ENCODE measurements around the gene HS3ST3B1. TPM values are rescaled to one million over a fixed set of nuclear protein-coding genes. Genes with fewer than 3 reads are reported as not detected.
A peak's percentile ranks its signal among the peaks of the same experiment; 100 is the strongest.

Gene HS3ST3B1
- total RNA-seq, 1 donor from 2014 or later = 1.5 TPM

- DNase-seq = peak; percentile 61
- peak; percentile 11 for ATAC-seq (ENCODE audit: poor library complexity)
- intact Hi-C loops (cut with DNase I) = loop anchor here (2.0 to 5.0 kb wide), 2 partner anchors 235 to 705 kb away; partner anchors contain the start of gene COX10
Observed at GRCh38 chr17:14302091-14302430, 1.2 kb downstream of the HS3ST3B1 start.

- intact Hi-C loops (cut with DNase I) = loop anchor here (2.0 to 5.0 kb wide), 2 partner anchors 235 to 706 kb away; partner anchors contain the start of gene COX10
Observed at GRCh38 chr17:14302431-14303099, 1.7 kb downstream of the HS3ST3B1 start.

GRCh38 chr17:14303343-14304221, 2.7 kb downstream of the HS3ST3B1 start:
- ATAC-seq (ENCODE audit: poor library complexity) (no peak), DNase-seq (no peak)
- intact Hi-C loops (cut with DNase I) = loop anchor here (2.0 to 5.0 kb wide), 2 partner anchors 236 to 707 kb away; partner anchors contain the start of gene COX10

More at GRCh38 chr17:14302431-14303099, 1.7 kb downstream of the HS3ST3B1 start:
- DNase-seq (peak; percentile 90), ATAC-seq (ENCODE audit: poor library complexity) (peak; percentile 88)

- intact Hi-C loops (cut with DNase I) = loop anchor here (5.0 kb wide), 1 partner anchor 237 kb away; the partner anchor contains the start of gene COX10
- no peak for DNase-seq
- no peak for ATAC-seq (ENCODE audit: poor library complexity)
Observed at GRCh38 chr17:14304222-14304772, 3.4 kb downstream of the HS3ST3B1 start.

DNA sequence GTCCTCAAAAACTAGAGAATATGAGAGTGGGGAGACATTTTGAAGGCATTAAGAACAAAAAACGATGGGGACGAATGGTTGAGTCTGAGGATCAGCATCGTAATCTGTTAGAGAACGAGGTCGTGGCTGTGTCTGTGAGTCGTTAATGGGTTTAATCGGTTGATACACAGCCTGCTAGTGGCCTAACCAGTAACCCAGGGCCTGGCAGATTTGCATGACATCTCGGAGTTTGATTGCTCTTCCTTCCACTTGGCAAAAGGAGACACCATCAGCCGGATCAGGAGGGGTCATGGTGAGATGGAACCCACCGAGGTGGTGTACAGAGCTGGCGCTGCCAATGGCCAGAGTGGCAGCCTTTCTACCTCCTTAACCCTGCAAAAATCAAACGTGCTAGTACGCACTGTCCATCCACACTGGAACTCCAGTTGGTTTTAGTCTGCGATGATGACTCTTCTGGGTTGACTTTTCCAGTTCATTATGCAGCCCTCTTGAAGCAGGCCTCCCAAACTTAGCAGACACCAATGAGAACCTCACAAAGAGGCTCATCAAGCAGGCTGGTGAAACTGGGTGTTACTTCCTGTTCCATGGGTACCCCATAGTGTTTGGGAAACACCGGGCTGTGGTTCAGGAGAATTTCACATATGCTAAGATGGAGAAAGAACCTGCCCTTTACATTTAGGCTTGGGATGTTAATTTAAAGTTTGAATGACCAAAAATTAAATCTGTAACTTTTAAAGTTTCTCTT, 4.1 kb downstream of the HS3ST3B1 start:
- DNase-seq (no peak), ATAC-seq (ENCODE audit: poor library complexity) (no peak)
- intact Hi-C loops (cut with DNase I) = loop anchor here (5.0 kb wide), 1 partner anchor 238 kb away; the partner anchor contains the start of gene COX10

- DNase-seq (no peak), ATAC-seq (ENCODE audit: poor library complexity) (no peak)
- intact Hi-C loops (cut with DNase I) = no loop called here
Observed at GRCh38 chr17:14305785-14306496, 5.1 kb downstream of the HS3ST3B1 start.

- ATAC-seq (ENCODE audit: poor library complexity) = no peak
- no peak for DNase-seq
- intact Hi-C loops (cut with DNase I) = no loop called here
Observed at GRCh38 chr17:14306596-14306995, 5.7 kb downstream of the HS3ST3B1 start.

- ATAC-seq (ENCODE audit: poor library complexity) = no peak
- intact Hi-C loops (cut with DNase I) = no loop called here
- DNase-seq = no peak
Observed at GRCh38 chr17:14307560-14308024, 6.7 kb downstream of the HS3ST3B1 start.

DNA sequence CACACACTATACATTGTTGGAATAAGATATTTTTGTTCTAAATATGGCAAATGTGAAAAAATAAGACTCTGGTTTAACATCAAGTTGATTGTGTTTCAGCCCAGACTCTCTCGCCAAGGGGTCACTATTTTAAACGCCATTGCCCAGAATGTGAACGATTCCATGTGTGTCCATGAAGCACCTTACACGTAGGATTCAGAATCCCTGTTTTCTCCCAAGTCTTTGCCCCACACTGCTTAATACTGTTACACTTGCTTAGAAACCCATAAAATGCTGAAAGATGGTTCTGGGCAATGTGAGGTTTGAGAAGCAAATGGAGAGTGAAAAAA, 7.7 kb downstream of the HS3ST3B1 start:
- ATAC-seq (ENCODE audit: poor library complexity) = no peak
- DNase-seq = no peak

GRCh38 chr17:14308965-14309879, 8.3 kb downstream of the HS3ST3B1 start:
- DNase-seq (peak; percentile 93), ATAC-seq (ENCODE audit: poor library complexity) (peak; percentile 99)

More for the DNA sequence above, 7.7 kb downstream of the HS3ST3B1 start:
- intact Hi-C loops (cut with DNase I) = no loop called here

GRCh38 chr17:14310101-14310500, 9.2 kb downstream of the HS3ST3B1 start:
- no peak for DNase-seq
- ATAC-seq (ENCODE audit: poor library complexity) = no peak
- intact Hi-C loops (cut with DNase I) = no loop called here

More at GRCh38 chr17:14308965-14309879, 8.3 kb downstream of the HS3ST3B1 start:
- intact Hi-C loops (cut with DNase I) = no loop called here

DNA sequence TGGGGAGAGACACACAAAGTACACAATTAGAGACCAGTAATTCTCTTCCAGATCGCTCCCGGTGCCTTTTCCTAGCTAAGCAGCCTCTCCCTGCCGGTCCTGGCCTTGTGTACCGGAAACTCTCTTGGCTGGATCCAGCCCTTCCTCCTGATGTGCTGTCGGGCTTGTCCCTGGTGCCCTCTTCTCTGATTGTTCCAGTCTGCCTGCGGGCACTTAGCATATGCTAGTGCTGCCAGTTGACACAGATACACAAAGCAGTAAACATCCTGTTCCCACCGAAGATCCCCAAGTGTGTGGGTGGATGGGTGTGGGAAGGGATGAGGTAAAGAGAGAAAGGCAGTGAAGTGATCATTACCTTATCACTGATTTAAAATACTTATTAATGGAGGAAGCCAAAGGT, 9.7 kb downstream of the HS3ST3B1 start:
- ATAC-seq (ENCODE audit: poor library complexity) (peak; percentile 23), DNase-seq (no peak)
- intact Hi-C loops (cut with DNase I) = no loop called here

DNA sequence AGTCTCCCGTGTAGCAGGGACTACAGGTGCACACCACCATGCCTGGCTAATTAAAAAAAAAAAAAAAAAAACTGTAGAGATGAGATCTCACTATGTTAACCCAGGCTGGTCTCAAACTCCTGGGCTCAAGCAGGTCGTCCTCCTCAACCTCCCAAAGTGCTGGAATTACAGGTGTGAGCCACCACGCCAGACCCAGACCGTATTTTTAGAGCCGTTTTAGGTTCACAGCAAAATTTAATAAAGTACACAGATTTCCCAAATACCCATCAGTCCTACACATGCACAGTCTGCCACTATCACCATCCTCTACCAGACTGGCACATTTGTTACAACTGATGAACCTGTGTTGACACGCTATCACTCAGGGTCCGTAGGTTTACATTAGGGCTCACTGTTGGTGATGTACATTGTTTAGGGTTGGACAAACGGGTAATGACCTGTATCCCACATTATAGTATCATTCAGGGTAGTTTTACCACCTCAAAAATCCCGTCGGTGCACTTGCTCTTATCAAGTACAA, 10.4 kb downstream of the HS3ST3B1 start:
- intact Hi-C loops (cut with DNase I) = no loop called here
- ATAC-seq (ENCODE audit: poor library complexity) (no peak), DNase-seq (no peak)

DNA sequence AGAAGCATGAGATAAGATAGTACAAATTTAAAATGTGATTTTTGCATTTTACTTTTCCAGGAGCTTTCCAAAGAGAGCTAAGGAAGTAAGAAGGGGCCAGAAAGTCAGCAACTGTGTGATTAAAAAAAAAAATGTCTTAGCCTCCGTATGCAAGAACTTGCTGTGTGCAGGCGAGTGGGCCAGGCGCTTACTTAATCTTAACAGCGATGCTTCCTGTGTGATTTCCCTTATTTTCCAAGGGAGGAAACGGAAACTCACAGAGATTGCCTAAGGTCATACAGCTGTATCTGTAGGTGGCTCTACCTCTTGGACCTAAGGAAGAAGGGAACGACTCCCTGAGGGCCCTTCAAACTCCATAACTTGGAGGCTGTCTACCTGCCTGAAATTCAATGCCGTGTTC, 11.1 kb downstream of the HS3ST3B1 start:
- no peak for ATAC-seq (ENCODE audit: poor library complexity)
- DNase-seq = peak; percentile 56
- intact Hi-C loops (cut with DNase I) = no loop called here

- DNase-seq (no peak), ATAC-seq (ENCODE audit: poor library complexity) (no peak)
- intact Hi-C loops (cut with DNase I) = no loop called here
Observed at GRCh38 chr17:14312522-14312921, 11.6 kb downstream of the HS3ST3B1 start.

- DNase-seq (no peak), ATAC-seq (ENCODE audit: poor library complexity) (no peak)
- intact Hi-C loops (cut with DNase I) = no loop called here
Observed at GRCh38 chr17:14316126-14316832, 15.4 kb downstream of the HS3ST3B1 start.

All from Right ventricle myocardium superior (tissue), 1 donor.